Measurements from ENCODE around the gene FOXA3. TPM values are rescaled to one million over a fixed set of nuclear protein-coding genes. Genes with fewer than 3 reads are reported as not detected.

Gene FOXA3
- total and polyA plus RNA-seq, 10 of the 15 experiments (the other 5 are each of a cell fraction or from before 2014, with no cell fraction given), result 0.04 to 0.83 (median 0.11) TPM; not detected in 5

- TF ChIP-seq YBX1 (IDR thresholded peaks at IDR 0.05) (no peak), NR2F1 (conservative IDR thresholded peaks at IDR 0.05) (peak; percentile 39), FOS (IDR thresholded peaks at IDR 0.05; ENCODE audit: borderline replicate concordance, extremely low read depth, insufficient read length) (no peak), TARDBP (IDR thresholded peaks at IDR 0.05; ENCODE audit: borderline replicate concordance) (no peak), ETV6 (conservative IDR thresholded peaks at IDR 0.05 in 1 of 2, IDR thresholded peaks at IDR 0.05 in 1 of 2; ENCODE audit: borderline replicate concordance in 1 of 2, low read depth in 1 of 2) (no peak), KDM1A (IDR thresholded peaks at IDR 0.05; ENCODE audit: borderline replicate concordance) (no peak), BCLAF1 (IDR thresholded peaks at IDR 0.05) (no peak), DPF2 (IDR thresholded peaks at IDR 0.05) (peak; percentile 92), CEBPZ (IDR thresholded peaks at IDR 0.05; ENCODE audit: low read depth, low read length) (no peak), PBX3 (IDR thresholded peaks at IDR 0.05; ENCODE audit: insufficient replicate concordance, low read depth, low read length) (peak; percentile 50), NFYB (IDR thresholded peaks at IDR 0.05; ENCODE audit: insufficient read depth, low read depth, low read length) (no peak), PKNOX1 (IDR thresholded peaks at IDR 0.05) (peak; percentile 60; the same call in 1 of the 2 replicates), POLR2AphosphoS5 (IDR thresholded peaks at IDR 0.05; ENCODE audit: low read length) (peak; percentile 92), ZSCAN29 (IDR thresholded peaks at IDR 0.05) (peak; percentile 48; the same call in 1 of the 2 replicates), ZBTB4 (CRISPR knock-in tag; IDR thresholded peaks at IDR 0.05) (no peak), GABPA (IDR thresholded peaks at IDR 0.05; ENCODE audit: low read depth) (no peak)
Measured at GRCh38 chr19:45882652-45883585, 18.8 kb downstream of the FOXA3 start (continued).

All from GM12878 (cell line).